Myocyte (in vitro differentiated cells): Measurements from ENCODE around the gene BABAM2. TPM values are rescaled to one million over a fixed set of nuclear protein-coding genes. Genes with fewer than 3 reads are reported as not detected.

Source experiments
- microRNA-seq: library from miRNA; unstranded; fragments of <30 nt; microRNA quantifications from one replicate; pipeline ENCODE4, GENCODE V29; 2016
- total RNA-seq: library from RNA; depleted of rRNA; stranded (reverse); fragments of >200 nt; gene quantifications from 2 replicates; pipeline ENCODE4 v1.2.3, GENCODE V29; 2014

Gene BABAM2
- total RNA-seq, 1 donor from 2014 or later, result 34.6 TPM

Small RNA genes within 50 kb of the gene (microRNA-seq; reads per million reads assigned to microRNA genes)
- gene MIR4263, result not detected

Other genes starting within 250 kb of the BABAM2 start
- 35.4 and 44.0 TPM in 2 replicates for gene SUPT7L, start 227.1 kb upstream of the BABAM2 start, total RNA-seq
- 34.7 and 41.2 TPM in 2 replicates for gene SLC4A1AP, start 226.8 kb upstream of the BABAM2 start, total RNA-seq
- gene MRPL33, start 119.0 kb upstream of the BABAM2 start, total RNA-seq, result 126 and 134 TPM in 2 replicates
- gene RBKS, start 342 bp upstream of the BABAM2 start, total RNA-seq, result 1.5 and 2.0 TPM in 2 replicates